Measurements from ENCODE around the gene RPL23. TPM values are rescaled to one million over a fixed set of nuclear protein-coding genes. Genes with fewer than 3 reads are reported as not detected.

The RPL23 gene
- total RNA-seq: 1,000 to 10,000 TPM; 1,382 to 1,902 (median 1,771) TPM

DNA sequence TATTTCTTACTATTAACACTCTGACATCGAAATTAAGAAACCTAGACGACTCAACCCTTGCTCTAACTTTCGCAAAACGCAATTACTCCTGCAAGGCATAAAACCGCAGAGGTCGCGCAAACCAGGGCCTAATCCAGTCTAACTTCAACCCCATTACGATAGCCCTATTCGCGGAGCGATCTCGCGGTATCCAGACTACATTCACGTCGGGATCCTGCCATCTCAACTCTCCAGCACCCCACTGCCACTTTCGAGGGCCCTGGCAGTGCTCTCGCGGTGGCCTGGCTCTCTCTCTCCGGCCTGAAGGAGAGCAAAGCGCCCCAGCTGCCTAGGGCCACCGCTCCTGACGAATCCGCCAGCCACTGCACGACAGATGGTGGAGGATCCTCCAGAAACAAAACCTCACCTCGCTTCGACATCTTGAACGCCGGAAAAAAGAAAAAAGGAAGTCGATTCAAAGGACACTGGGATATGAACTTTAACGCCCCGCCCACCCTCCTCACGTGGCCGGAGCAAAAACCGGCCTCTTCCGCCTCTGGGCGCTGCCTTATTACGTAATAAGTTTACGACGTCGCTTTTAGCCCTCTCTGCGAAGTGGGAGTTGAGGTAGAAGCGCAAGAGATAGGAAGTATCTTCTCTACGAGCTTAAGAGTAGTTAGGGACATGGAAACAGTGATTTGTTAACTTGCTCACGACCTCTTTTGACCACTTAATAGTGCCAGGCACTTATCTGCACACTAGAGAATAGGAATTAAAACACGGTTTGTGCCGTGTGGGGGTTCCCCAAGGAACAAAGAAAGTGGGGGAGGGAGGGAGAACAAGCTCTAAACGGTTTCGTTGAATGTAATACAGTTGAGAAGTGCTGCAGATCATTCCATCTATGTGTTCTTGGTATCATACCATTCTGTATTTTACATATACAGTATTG, at the start of gene RPL23:
RPL23 (minus strand) TSS at position 430 of the 928 bp plus-strand sequence; CDS start at position 419, 11 bp downstream.
- under 1% methylated on average over 41 of the region's 48 CpGs for WGBS
- Histone ChIP-seq H3K36me3 (peaks cover 31% of the 10 kb centered on the region), H3K4me1 (peaks cover 25% of the 10 kb centered on the region), H3K27ac (peak within 1 kb of the TSS; percentile 90), H3K9me3 (no peaks in the 10 kb centered on the region), H3K4me3 (peak within 1 kb of the TSS; percentile 63), H3K27me3 (no peaks in the 10 kb centered on the region)
- DNase-seq (ENCODE audit: low spot score in 2 of 2): peak; percentile 96 to 97
- TF ChIP-seq POLR2A (IDR thresholded peaks at IDR 0.05) (peak; percentile 68 to 94), EP300 (IDR thresholded peaks at IDR 0.05) (no peak), POLR2AphosphoS5 (IDR thresholded peaks at IDR 0.05) (peak; percentile 72 to 92 (median 86))
- TF ChIP-seq, protein P1, sequence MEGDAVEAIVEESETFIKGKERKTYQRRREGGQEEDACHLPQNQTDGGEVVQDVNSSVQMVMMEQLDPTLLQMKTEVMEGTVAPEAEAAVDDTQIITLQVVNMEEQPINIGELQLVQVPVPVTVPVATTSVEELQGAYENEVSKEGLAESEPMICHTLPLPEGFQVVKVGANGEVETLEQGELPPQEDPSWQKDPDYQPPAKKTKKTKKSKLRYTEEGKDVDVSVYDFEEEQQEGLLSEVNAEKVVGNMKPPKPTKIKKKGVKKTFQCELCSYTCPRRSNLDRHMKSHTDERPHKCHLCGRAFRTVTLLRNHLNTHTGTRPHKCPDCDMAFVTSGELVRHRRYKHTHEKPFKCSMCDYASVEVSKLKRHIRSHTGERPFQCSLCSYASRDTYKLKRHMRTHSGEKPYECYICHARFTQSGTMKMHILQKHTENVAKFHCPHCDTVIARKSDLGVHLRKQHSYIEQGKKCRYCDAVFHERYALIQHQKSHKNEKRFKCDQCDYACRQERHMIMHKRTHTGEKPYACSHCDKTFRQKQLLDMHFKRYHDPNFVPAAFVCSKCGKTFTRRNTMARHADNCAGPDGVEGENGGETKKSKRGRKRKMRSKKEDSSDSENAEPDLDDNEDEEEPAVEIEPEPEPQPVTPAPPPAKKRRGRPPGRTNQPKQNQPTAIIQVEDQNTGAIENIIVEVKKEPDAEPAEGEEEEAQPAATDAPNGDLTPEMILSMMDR (IDR thresholded peaks at IDR 0.05): no peak

DNA sequence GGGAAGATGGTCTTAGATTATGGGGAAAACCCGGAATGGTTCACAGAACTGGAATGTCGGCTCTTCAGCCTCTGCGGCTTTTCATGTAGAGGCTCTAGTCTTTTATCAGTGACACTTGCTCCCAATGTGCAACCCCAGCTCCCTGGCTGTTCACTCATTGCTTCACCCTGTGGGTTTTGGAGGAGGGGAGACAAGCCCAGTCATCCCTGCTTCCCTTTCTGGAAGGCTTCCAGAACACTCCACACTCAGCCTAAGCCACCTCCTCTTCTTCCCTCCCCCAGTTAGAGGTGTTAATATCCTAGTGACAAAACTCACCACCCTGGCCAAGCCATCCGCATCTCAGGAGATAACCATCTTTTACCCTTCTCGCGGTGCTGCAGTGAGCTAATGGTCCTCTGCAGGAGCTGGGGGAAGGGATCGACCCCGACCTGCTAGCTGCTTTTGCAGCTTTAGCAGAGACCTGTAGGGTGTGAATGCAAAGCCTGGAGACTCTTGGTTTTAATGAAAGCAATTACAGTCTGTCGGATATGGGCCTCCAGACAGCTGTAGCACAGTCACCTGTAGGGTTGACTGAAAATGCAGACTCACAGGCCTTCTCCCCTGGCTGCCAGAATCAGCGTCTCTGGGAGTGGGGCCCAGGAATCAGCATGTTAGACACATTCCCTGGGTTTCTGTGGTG, 47.6 kb upstream of the RPL23 start:
- no peak for DNase-seq (ENCODE audit: low spot score in 2 of 2)
- 31% methylated on average over 10 of the region's 10 CpGs for WGBS
- Histone ChIP-seq H3K27ac (peak overlapping the region; percentile 68), H3K36me3 (peaks cover 27% of the 10 kb centered on the region), H3K27me3 (no peaks in the 10 kb centered on the region), H3K4me1 (peaks cover 68% of the 10 kb centered on the region), H3K9me3 (no peaks in the 10 kb centered on the region), H3K4me3 (no peak overlapping the region)
- TF ChIP-seq EP300 (IDR thresholded peaks at IDR 0.05) (no peak), POLR2AphosphoS5 (IDR thresholded peaks at IDR 0.05) (no peak), POLR2A (IDR thresholded peaks at IDR 0.05) (no peak)
- TF ChIP-seq, protein P1 (IDR thresholded peaks at IDR 0.05): no peak

DNA sequence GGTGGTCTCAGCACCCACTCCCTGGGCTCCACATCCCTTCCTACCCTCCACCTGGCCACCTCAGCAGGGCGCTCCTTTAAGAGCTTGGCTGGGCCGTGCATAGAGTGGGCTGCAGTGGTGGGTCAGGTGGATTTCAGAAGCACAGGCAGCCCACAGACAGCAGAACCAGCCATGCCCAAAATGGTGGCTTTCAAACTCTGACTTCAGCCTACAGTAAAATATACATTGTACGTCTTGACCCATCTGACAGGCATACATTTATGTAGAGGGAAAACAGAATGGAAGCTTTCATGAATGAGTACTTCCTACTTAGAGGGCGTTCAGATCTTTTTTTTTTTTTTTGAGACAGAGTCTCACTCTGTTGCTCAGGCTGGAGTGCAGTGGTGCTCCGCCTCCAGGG, 45.9 kb upstream of the RPL23 start:
- Histone ChIP-seq H3K27me3 (no peaks in the 10 kb centered on the region), H3K9me3 (no peaks in the 10 kb centered on the region), H3K4me1 (peaks cover 68% of the 10 kb centered on the region), H3K4me3 (no peak overlapping the region), H3K27ac (peak overlapping the region; percentile 30), H3K36me3 (peaks cover 35% of the 10 kb centered on the region)
- TF ChIP-seq POLR2AphosphoS5 (IDR thresholded peaks at IDR 0.05) (no peak), POLR2A (IDR thresholded peaks at IDR 0.05) (no peak), EP300 (IDR thresholded peaks at IDR 0.05) (no peak)
- TF ChIP-seq, protein P1 (IDR thresholded peaks at IDR 0.05): no peak
- no peak for DNase-seq (ENCODE audit: low spot score in 2 of 2)
- 76% methylated on average over 4 of the region's 5 CpGs for WGBS

DNA sequence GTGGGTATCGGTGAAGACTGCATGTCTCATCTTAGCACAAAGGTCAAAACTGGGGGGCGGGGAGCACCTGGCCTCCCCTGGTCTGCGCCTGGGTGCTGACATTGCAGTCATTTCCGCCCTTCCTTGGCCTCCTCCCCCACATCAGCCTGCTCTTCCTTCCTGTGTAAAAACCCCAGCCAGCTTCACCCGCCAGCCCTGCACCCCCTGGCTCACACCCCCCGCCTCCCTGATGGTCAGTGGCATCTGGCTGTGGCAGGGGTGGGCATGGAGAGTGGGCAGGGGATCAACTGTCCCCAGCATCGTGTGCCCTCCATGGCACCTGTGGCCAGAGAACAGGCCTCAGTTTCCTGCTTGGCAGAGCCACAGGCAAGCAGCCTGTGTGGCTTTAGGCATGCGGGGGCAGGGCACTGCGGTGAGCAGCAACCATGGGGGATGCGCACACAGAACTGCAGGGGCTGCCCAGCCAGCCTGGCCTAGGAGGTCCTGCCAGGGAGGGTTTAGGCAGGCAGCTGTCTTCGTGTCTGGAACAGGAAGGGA, 45.4 kb upstream of the RPL23 start:
- no peaks in the 10 kb centered on the region for H3K27me3 ChIP-seq
- peaks cover 36% of the 10 kb centered on the region for H3K36me3 ChIP-seq
- H3K9me3 ChIP-seq: no peaks in the 10 kb centered on the region
- peak overlapping the region; percentile 30 for H3K27ac ChIP-seq
- no peak for TF ChIP-seq EP300 (IDR thresholded peaks at IDR 0.05)
- TF ChIP-seq POLR2AphosphoS5 (IDR thresholded peaks at IDR 0.05): no peak
- H3K4me3 ChIP-seq: no peak overlapping the region
- no peak for DNase-seq (ENCODE audit: low spot score in 2 of 2)
- H3K4me1 ChIP-seq: peaks cover 74% of the 10 kb centered on the region
- WGBS: 85% methylated on average over 9 of the region's 11 CpGs

DNA sequence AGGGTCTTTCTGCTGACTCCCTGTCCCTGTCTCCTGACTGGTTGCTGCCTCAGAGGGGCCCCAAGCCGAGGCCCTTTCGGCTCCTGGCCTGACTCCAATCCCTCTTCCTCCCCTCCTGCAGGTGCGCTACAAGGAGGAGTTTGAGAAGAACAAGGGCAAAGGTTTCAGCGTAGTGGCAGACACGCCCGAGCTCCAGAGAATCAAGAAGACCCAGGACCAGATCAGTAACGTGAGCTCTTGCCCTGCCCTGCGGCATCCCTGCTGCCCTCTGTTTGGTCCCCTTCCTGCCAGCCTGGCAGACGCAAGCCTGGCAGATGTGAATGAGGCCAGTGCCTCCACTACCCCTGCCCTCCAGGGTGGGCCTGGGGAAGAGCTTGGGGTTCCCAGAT, 44.8 kb upstream of the RPL23 start:
- 50% methylated on average over 7 of the region's 9 CpGs for WGBS
- no peak for TF ChIP-seq POLR2A (IDR thresholded peaks at IDR 0.05)
- TF ChIP-seq POLR2AphosphoS5 (IDR thresholded peaks at IDR 0.05): no peak
- no peak for TF ChIP-seq EP300 (IDR thresholded peaks at IDR 0.05)
- TF ChIP-seq, protein P1 (IDR thresholded peaks at IDR 0.05): no peak
- Histone ChIP-seq H3K27me3 (no peaks in the 10 kb centered on the region), H3K4me3 (no peak overlapping the region), H3K4me1 (peaks cover 78% of the 10 kb centered on the region), H3K36me3 (peaks cover 36% of the 10 kb centered on the region), H3K9me3 (no peaks in the 10 kb centered on the region), H3K27ac (peak overlapping the region; percentile 30)
- no peak for DNase-seq (ENCODE audit: low spot score in 2 of 2)

Data from suprapubic skin (tissue), 4 donors.